Fibroblast of lung (primary cell): ENCODE results near the gene USP15.

ENCODE experiments used
- CTCF ChIP-seq, 2 donors: IDR thresholded peaks in 1 of 2; conservative IDR thresholded peaks in 1 of 2; 1 replicate in 1 of 2; 2 replicates in 1 of 2; pipeline ENCODE4 v1.5.1; 2011 to 2012; ENCODE audit warnings: low read length in 2 of 2, control low read depth in 1 of 2, inconsistent platforms in 1 of 2, low read depth in 1 of 2, mild to moderate bottlenecking in 1 of 2
- EZH2 ChIP-seq: IDR thresholded peaks from 2 replicates; pipeline ENCODE4 v1.5.1; 2012; ENCODE audit warnings: low read length, control low read depth, mild to moderate bottlenecking; ENCODE audit errors: missing control alignments

DNA sequence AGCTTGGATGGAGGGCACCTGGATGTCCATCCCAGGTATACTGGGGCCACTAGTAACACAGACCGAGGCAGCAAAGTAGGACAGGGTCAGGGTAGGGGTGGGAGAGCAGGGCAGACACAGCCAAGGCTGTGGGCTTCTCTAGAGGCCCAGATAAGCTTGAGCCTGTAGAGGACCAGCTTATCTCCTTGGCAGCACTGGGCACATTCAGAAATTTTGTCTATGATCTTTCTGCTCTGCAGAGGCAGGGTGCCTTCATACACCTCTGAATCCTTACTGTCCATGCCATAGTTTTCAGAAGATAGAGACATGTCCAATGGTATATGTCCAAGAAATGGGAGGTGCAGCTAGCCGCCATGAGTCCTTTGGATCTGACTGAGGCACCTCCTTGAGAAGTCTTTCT lies 26.4 kb upstream of the USP15 start:
- TF ChIP-seq CTCF (conservative IDR thresholded peaks at IDR 0.05 in 1 of 2, IDR thresholded peaks at IDR 0.05 in 1 of 2; ENCODE audit: low read depth in 1 of 2, low read length in 2 of 2) (no peak), EZH2 (no peak)
